ENCODE results near the gene H2BK1.

The H2BK1 gene

GRCh38 chr7:151232917-151233701 lies 22.8 kb upstream of the H2BK1 start:
- DNase-seq (ENCODE audit: low spot score), result no peak

GRCh38 chr7:151232091-151232916 lies 22.0 kb upstream of the H2BK1 start, which contains the start of gene CHPF2:
CHPF2 (plus strand) TSS chr7:151232483; CDS start chr7:151234012, 1,529 bp downstream.
- peak; percentile 92 for DNase-seq (ENCODE audit: low spot score)

GRCh38 chr7:151231080-151231479 lies 20.8 kb upstream of the H2BK1 start:
- no peak for DNase-seq (ENCODE audit: low spot score)

- no peak for DNase-seq (ENCODE audit: low spot score)
Observed at GRCh38 chr7:151229249-151229648, 19.0 kb upstream of the H2BK1 start.

GRCh38 chr7:151228024-151228866 lies 18.0 kb upstream of the H2BK1 start:
- DNase-seq (ENCODE audit: low spot score), result no peak

- DNase-seq (ENCODE audit: low spot score), result peak; percentile 100
Observed at GRCh38 chr7:151226875-151227782, 16.8 kb upstream of the H2BK1 start, which contains the start of gene ABCF2. ABCF2 (minus strand) TSS chr7:151227205; CDS start chr7:151226458, 747 bp downstream.

- no peak for DNase-seq (ENCODE audit: low spot score)
Observed at GRCh38 chr7:151226560-151226874, 16.2 kb upstream of the H2BK1 start.

- DNase-seq (ENCODE audit: low spot score), result no peak
Observed at GRCh38 chr7:151225948-151226510, 15.7 kb upstream of the H2BK1 start.

GRCh38 chr7:151223728-151224127 lies 13.4 kb upstream of the H2BK1 start:
- DNase-seq (ENCODE audit: low spot score), result no peak

GRCh38 chr7:151218170-151218569 lies 7.9 kb upstream of the H2BK1 start:
- DNase-seq (ENCODE audit: low spot score), result no peak

GRCh38 chr7:151215396-151215795 lies 5.1 kb upstream of the H2BK1 start:
- no peak for DNase-seq (ENCODE audit: low spot score)

GRCh38 chr7:151213826-151214225 lies 3.5 kb upstream of the H2BK1 start:
- DNase-seq (ENCODE audit: low spot score), result no peak

GRCh38 chr7:151212626-151213025 lies 2.3 kb upstream of the H2BK1 start:
- no peak for DNase-seq (ENCODE audit: low spot score)

GRCh38 chr7:151211155-151211772 lies 976 bp upstream of the H2BK1 start:
- DNase-seq (ENCODE audit: low spot score), result no peak

- DNase-seq (ENCODE audit: low spot score), result no peak
Observed at GRCh38 chr7:151209588-151209987, 700 bp downstream of the H2BK1 start.

- no peak for DNase-seq (ENCODE audit: low spot score)
Observed at GRCh38 chr7:151208253-151208862, 1.9 kb downstream of the H2BK1 start.

GRCh38 chr7:151207804-151208203 lies 2.5 kb downstream of the H2BK1 start:
- no peak for DNase-seq (ENCODE audit: low spot score)

GRCh38 chr7:151207315-151207714 lies 3.0 kb downstream of the H2BK1 start:
- DNase-seq (ENCODE audit: low spot score), result no peak

- DNase-seq (ENCODE audit: low spot score), result no peak
Observed at GRCh38 chr7:151206914-151207313, 3.4 kb downstream of the H2BK1 start.

GRCh38 chr7:151205730-151206129 lies 4.6 kb downstream of the H2BK1 start:
- DNase-seq (ENCODE audit: low spot score), result no peak

All from ecto neural progenitor cell (in vitro differentiated cells).